ENCODE results near the gene RICTOR.
"Not testable (repeated sequence)": the region's sequence is repeated elsewhere in the genome, so short reads cannot be mapped to it uniquely, and the experiment has no call there.

Gene RICTOR

GRCh38 chr5:39009280-39009679, 64.9 kb downstream of the RICTOR start:
- DNase-seq = no peak

GRCh38 chr5:39006650-39007049, 67.5 kb downstream of the RICTOR start:
- DNase-seq = no peak

- no peak for DNase-seq
Measured at GRCh38 chr5:39005566-39006232, 68.5 kb downstream of the RICTOR start.

- DNase-seq = no peak
Measured at GRCh38 chr5:39001683-39002082, 72.5 kb downstream of the RICTOR start.

GRCh38 chr5:38999037-38999436, 75.2 kb downstream of the RICTOR start:
- DNase-seq = no peak

GRCh38 chr5:38997591-38997990, 76.6 kb downstream of the RICTOR start:
- no peak for DNase-seq

GRCh38 chr5:38996123-38996522, 78.1 kb downstream of the RICTOR start:
- DNase-seq = no peak

- peak; percentile 20 for DNase-seq
Measured at GRCh38 chr5:38994324-38994927, 79.8 kb downstream of the RICTOR start.

- DNase-seq = not testable (repeated sequence)
Measured at GRCh38 chr5:38989974-38990719, 84.1 kb downstream of the RICTOR start.

GRCh38 chr5:38985909-38986452, 88.2 kb downstream of the RICTOR start:
- no peak for DNase-seq

GRCh38 chr5:38979535-38979934, 94.7 kb downstream of the RICTOR start:
- no peak for DNase-seq

GRCh38 chr5:38978036-38978435, 96.2 kb downstream of the RICTOR start:
- no peak for DNase-seq

GRCh38 chr5:38968665-38969064, 105.5 kb downstream of the RICTOR start:
- no peak for DNase-seq

GRCh38 chr5:38961691-38962090, 112.5 kb downstream of the RICTOR start:
- no peak for DNase-seq

- DNase-seq = no peak
Measured at GRCh38 chr5:38953426-38954012, 120.7 kb downstream of the RICTOR start.

GRCh38 chr5:38948501-38948900, 125.7 kb downstream of the RICTOR start:
- no peak for DNase-seq

GRCh38 chr5:38944282-38944681, 129.9 kb downstream of the RICTOR start:
- DNase-seq = no peak

- DNase-seq = no peak
Measured at GRCh38 chr5:38941912-38942311, 132.3 kb downstream of the RICTOR start.

- DNase-seq = no peak
Measured at GRCh38 chr5:38940230-38940858, 133.9 kb downstream of the RICTOR start.

GRCh38 chr5:38938973-38939372, 135.2 kb downstream of the RICTOR start:
- DNase-seq = no peak

GRCh38 chr5:38938424-38938823, 135.8 kb downstream of the RICTOR start:
- DNase-seq = no peak

- no peak for DNase-seq
Measured at GRCh38 chr5:38936269-38936668, 137.9 kb downstream of the RICTOR start.

- DNase-seq = no peak
Measured at GRCh38 chr5:38935437-38935836, 138.8 kb downstream of the RICTOR start.

Measured in NCI-H1092 (cell line).